Karpas-422 (cell line): Measurements from ENCODE around the gene NDUFA6. TPM values are rescaled to one million over a fixed set of nuclear protein-coding genes. Genes with fewer than 3 reads are reported as not detected.

ENCODE experiments used
- DNase-seq: peaks from one replicate; pipeline ENCODE4 v3.0.0-alpha.2; 2015
- H2AFZ ChIP-seq: fragments of 200-600 bp; sonication (generic); 2 replicates; pipeline ENCODE4 v1.6.1; 2014; ENCODE audit warnings: antibody characterized with exemption, low read length, mixed read lengths
- H3K27ac ChIP-seq: fragments of 200-600 bp; sonication (generic); 2 replicates; pipeline ENCODE4 v1.5.1; 2014; ENCODE audit warnings: mild to moderate bottlenecking, low read length, moderate library complexity
- H3K27me3 ChIP-seq: fragments of 200-600 bp; sonication (generic); 2 replicates; pipeline ENCODE4 v1.6.1; 2014; ENCODE audit warnings: low read length, mixed read lengths
- H3K36me3 ChIP-seq: fragments of 200-600 bp; sonication (generic); 2 replicates; pipeline ENCODE4 v1.6.1; 2014; ENCODE audit warnings: low read length, mixed read lengths; ENCODE audit not compliant: insufficient read depth
- H3K4me1 ChIP-seq: fragments of 200-600 bp; sonication (generic); 2 replicates; pipeline ENCODE4 v1.6.1; 2014; ENCODE audit warnings: mild to moderate bottlenecking, low read length, mixed read lengths
- H3K4me2 ChIP-seq: fragments of 200-600 bp; sonication (generic); 2 replicates; pipeline ENCODE4 v1.6.1; 2014; ENCODE audit warnings: low read length, low read depth, mild to moderate bottlenecking; ENCODE audit not compliant: poor library complexity, severe bottlenecking
- H3K4me3 ChIP-seq: fragments of 200-600 bp; sonication (generic); 2 replicates; pipeline ENCODE4 v1.5.1; 2014; ENCODE audit warnings: mild to moderate bottlenecking, antibody characterized with exemption, low read length, mixed read lengths
- H3K79me2 ChIP-seq: fragments of 200-600 bp; sonication (generic); 2 replicates; pipeline ENCODE4 v1.6.1; 2014; ENCODE audit warnings: mild to moderate bottlenecking, low read length, mixed read lengths
- H3K9ac ChIP-seq: fragments of 200-600 bp; sonication (generic); 2 replicates; pipeline ENCODE4 v1.6.0; 2014; ENCODE audit warnings: low read length
- H3K9me2 ChIP-seq: fragments of 200-600 bp; sonication (generic), shearing (Covaris generic); replicated peaks from 2 replicates; pipeline ENCODE4 v1.6.0; 2014; ENCODE audit warnings: mild to moderate bottlenecking, low read length, moderate library complexity; ENCODE audit not compliant: insufficient read depth
- H3K9me3 ChIP-seq: fragments of 300-700, 200-600 bp; sonication (generic); 2 replicates; pipeline ENCODE4 v1.6.1; 2014; ENCODE audit warnings: low read length, mixed read lengths
- H4K20me1 ChIP-seq: fragments of 200-600 bp; sonication (generic); 2 replicates; pipeline ENCODE4 v1.6.1; 2014; ENCODE audit warnings: mild to moderate bottlenecking, antibody characterized with exemption, low read length, low read depth; ENCODE audit not compliant: insufficient read depth
- total RNA-seq: library from RNA; depleted of rRNA; stranded (reverse); fragments of >200 nt; shearing (Covaris generic); gene quantifications from 2 replicates; pipeline ENCODE4 v1.2.3, GENCODE V29; 2014; ENCODE audit warnings: low replicate concordance

NDUFA6 gene
- total RNA-seq, 1 experiment from 2014 or later: 44.7 TPM

DNA sequence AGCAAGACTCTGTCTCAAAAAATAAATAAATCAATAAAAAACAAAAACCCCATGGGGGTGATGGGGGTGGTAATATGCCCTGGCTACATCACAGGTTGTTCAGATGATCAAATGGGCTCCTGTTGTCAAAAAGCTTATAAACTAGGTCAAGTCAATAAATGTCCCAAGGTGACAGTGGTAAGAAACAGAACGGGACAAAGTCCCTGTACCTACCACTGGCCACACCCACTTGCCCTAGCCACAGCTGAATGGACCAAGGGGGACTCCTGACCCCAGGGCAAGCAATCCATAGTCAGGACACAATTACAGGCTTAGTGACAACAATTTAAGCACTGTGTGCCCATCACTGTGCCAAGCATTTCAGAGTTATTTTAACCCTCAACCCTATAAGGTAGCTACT is 25.9 kb downstream of the NDUFA6 start:
- Histone ChIP-seq H3K27me3 (no peaks in the 10 kb centered on the region), H3K4me2 (no peak overlapping the region), H3K9me3 (no peaks in the 10 kb centered on the region), H3K4me1 (peaks cover 5% of the 10 kb centered on the region), H3K36me3 (peaks cover 18% of the 10 kb centered on the region; the same call in 1 of the 2 replicates), H2AFZ (no peak overlapping the region), H3K9me2 (no peaks in the 10 kb centered on the region), H3K79me2 (peaks cover 2% of the 10 kb centered on the region), H4K20me1 (no peaks in the 10 kb centered on the region), H3K4me3 (no peak overlapping the region), H3K9ac (no peak overlapping the region), H3K27ac (no peak overlapping the region)
- no peak for DNase-seq

DNA sequence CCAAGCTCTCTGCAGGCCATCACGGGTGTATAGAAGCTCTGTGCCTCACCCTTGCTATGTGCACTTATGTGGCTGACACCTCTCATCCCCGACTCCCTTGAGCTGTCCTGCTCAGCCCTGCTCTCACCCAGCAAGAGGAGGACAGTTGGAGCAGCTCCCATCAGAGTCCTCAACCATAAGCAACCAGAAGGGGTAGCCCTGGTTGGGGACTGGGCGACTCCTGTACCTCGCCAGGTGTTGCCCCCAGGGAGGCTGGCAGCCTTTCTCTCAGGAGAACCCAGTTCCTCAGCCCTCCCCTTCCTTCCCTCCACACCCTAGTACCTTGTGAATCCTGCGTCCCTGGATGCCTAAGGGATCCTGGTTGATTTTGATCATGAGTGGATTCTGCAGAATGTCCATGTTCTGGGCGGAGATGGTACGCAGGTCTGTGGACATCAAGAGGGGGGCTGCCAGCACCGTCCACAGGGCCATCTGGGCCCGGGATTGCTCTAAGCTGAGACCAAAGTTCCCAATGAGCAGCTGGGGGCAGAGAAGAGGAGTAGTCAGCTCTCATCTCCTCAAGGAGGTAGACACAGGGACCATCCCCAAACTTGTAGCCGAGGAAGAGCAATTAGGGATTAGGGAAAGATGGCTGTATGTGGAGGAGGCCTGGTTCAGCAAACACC is 27.9 kb downstream of the NDUFA6 start:
- no peaks in the 10 kb centered on the region for H3K9me2 ChIP-seq
- no peaks in the 10 kb centered on the region for H4K20me1 ChIP-seq
- DNase-seq: no peak
- H3K4me3 ChIP-seq: no peak overlapping the region
- H3K36me3 ChIP-seq: peaks cover 34% of the 10 kb centered on the region
- no peak overlapping the region for H2AFZ ChIP-seq
- no peaks in the 10 kb centered on the region for H3K79me2 ChIP-seq
- H3K27ac ChIP-seq: no peak overlapping the region
- H3K9me3 ChIP-seq: peaks cover 8% of the 10 kb centered on the region
- no peaks in the 10 kb centered on the region for H3K27me3 ChIP-seq
- peaks cover 3% of the 10 kb centered on the region; the same call in 1 of the 2 replicates for H3K4me1 ChIP-seq
- H3K4me2 ChIP-seq: no peak overlapping the region
- H3K9ac ChIP-seq: no peak overlapping the region

DNA sequence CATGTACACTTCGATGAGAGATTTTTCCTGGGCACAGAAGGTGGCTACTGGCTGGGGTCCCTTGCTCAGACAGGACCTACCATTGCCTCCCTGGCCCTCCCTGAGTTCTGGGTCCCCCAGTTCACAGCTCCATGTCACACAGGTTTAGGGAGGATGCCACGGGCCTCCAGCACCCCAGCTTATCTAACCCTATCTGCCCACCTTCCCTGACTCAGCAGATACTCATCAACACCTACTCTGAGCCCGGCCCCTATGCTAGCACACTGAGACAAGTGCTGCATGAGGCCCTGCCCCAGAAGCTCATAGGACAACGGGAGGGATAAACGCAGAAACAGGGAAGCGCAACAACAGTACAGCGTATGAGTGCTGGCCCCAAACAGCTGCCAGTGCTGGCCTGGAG is 29.5 kb downstream of the NDUFA6 start:
- H3K9me2 ChIP-seq: no peaks in the 10 kb centered on the region
- no peak overlapping the region for H2AFZ ChIP-seq
- H3K79me2 ChIP-seq: no peaks in the 10 kb centered on the region
- peaks cover 3% of the 10 kb centered on the region; the same call in 1 of the 2 replicates for H3K4me1 ChIP-seq
- H3K27me3 ChIP-seq: no peaks in the 10 kb centered on the region
- DNase-seq: no peak
- H3K4me2 ChIP-seq: no peak overlapping the region
- H3K36me3 ChIP-seq: peaks cover 37% of the 10 kb centered on the region
- H4K20me1 ChIP-seq: no peaks in the 10 kb centered on the region
- peaks cover 23% of the 10 kb centered on the region for H3K9me3 ChIP-seq
- no peak overlapping the region for H3K4me3 ChIP-seq
- H3K27ac ChIP-seq: no peak overlapping the region
- no peak overlapping the region for H3K9ac ChIP-seq

DNA sequence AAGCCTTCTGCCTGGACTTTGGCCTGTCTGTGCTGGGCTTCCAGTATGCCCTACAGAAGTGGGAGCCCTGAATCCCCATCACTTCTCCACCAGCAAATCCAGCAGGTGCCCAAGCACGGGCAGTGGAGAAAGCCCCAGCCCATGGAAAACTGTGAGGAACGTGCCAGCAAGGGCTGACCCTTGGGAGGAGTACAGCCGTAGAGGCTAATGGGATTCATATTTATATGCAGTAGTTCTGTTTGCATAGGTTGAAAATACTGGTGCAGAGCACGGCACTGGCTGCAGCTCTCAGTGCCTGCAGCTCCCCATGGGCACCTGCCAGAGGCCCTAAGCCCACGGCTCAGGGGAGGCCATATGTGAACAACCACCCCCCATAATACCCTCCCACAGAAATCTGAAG is 30.1 kb downstream of the NDUFA6 start:
- Histone ChIP-seq H3K9me3 (peaks cover 26% of the 10 kb centered on the region), H3K27me3 (no peaks in the 10 kb centered on the region), H3K36me3 (peaks cover 37% of the 10 kb centered on the region), H3K27ac (no peak overlapping the region), H3K4me3 (no peak overlapping the region), H3K9me2 (no peaks in the 10 kb centered on the region), H3K4me2 (no peak overlapping the region), H2AFZ (no peak overlapping the region), H3K9ac (no peak overlapping the region), H3K4me1 (peaks cover under 1% of the 10 kb centered on the region; the same call in 1 of the 2 replicates), H3K79me2 (no peaks in the 10 kb centered on the region), H4K20me1 (no peaks in the 10 kb centered on the region)
- no peak for DNase-seq

DNA sequence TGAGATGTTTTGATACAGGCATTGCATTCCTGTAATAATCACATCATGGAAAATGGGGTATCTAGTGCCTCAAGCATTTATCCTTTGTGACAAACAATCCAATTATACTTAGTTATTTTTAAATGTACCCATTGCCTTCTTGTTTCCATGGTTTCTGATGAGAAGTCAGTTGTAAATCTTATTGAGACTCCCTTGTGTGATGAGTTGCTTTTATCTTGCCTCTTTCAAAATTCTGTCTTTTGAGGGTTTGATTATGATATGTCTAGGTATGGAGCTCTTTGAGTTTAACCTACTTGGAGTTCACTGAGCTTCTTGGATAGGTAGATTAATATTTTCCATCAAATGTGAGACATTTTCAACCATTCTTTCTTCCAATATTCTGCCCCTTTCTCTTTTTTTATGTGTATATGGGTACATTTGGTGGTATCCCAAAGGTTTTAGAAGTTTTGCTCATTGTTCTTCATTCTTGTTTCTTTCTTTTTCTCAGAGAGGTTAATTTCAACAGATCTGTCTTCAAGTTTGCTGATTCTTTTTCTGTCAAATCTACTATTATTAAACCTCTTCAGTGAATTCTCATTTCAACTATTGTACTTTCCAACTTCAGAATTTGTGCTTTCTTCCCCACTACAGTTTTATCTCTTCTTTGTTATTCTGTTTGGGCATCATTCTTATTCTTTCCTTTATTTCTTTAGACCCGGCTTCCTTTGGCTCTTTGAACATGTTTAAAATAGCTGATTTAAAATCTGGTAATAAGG is 33.6 kb downstream of the NDUFA6 start:
- H3K9me3 ChIP-seq: peaks cover 26% of the 10 kb centered on the region
- H4K20me1 ChIP-seq: no peaks in the 10 kb centered on the region
- no peak overlapping the region for H3K27ac ChIP-seq
- no peak overlapping the region for H3K4me3 ChIP-seq
- no peaks in the 10 kb centered on the region for H3K9me2 ChIP-seq
- H2AFZ ChIP-seq: no peak overlapping the region
- no peak overlapping the region for H3K9ac ChIP-seq
- DNase-seq: no peak
- H3K36me3 ChIP-seq: peaks cover 37% of the 10 kb centered on the region
- H3K4me2 ChIP-seq: no peak overlapping the region
- no peaks in the 10 kb centered on the region for H3K27me3 ChIP-seq
- H3K4me1 ChIP-seq: 0 out of 2 replicates have a peak, but pooled peaks cover 3% of the 10 kb centered on the region
- H3K79me2 ChIP-seq: no peaks in the 10 kb centered on the region

DNA sequence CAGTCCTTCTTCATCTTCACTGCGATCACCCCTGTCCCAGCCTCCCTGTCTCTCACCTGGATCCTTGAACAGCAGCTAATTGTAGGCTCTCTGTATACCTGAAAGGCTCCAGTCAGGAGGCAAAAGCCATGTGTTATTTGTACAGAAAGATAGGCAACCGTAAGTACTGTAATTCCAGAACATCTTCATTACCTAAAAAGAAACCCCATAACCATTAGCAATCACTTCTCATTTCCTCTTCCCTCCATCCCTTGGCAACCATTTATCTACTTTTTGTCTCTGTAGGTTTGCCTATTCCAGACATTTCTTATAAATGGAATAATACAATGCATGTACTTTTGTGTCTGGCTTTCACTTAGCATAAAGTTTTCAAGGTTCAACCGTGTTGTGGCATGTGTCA is 37.8 kb downstream of the NDUFA6 start:
- no peaks in the 10 kb centered on the region for H3K79me2 ChIP-seq
- DNase-seq: no peak
- peaks cover 17% of the 10 kb centered on the region for H3K9me3 ChIP-seq
- H3K27ac ChIP-seq: no peak overlapping the region
- H3K27me3 ChIP-seq: no peaks in the 10 kb centered on the region
- H4K20me1 ChIP-seq: no peaks in the 10 kb centered on the region
- 0 out of 2 replicates have a peak, but pooled peaks cover 3% of the 10 kb centered on the region for H3K4me1 ChIP-seq
- H2AFZ ChIP-seq: no peak overlapping the region
- H3K9me2 ChIP-seq: no peaks in the 10 kb centered on the region
- no peak overlapping the region for H3K9ac ChIP-seq
- no peak overlapping the region for H3K4me2 ChIP-seq
- H3K4me3 ChIP-seq: no peak overlapping the region
- peaks cover 3% of the 10 kb centered on the region; the same call in 1 of the 2 replicates for H3K36me3 ChIP-seq

DNA sequence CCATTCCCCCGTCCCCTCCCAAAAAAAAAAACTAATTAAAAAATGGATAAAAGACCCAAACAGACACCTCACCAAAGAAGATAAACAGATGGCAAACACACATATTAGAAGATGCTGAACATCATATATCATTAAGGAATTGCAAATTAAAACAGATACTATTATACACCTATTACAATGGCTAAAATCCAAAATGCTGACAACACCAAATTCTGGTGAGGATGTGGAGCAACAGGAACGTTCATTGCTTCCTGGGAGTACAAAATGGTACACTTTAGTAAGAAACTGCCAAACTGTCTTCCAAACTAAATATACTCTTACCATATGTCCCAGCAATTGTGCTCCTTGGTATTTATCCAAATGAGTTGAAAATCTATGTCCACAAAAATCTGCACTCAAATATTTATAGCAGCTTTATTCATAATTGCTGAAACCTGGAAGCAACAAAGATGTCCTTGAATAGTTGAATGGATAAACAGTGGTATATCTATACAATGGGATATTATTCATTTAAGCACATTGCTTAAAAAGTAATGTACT is 39.9 kb downstream of the NDUFA6 start:
- Histone ChIP-seq H3K4me3 (no peak overlapping the region), H4K20me1 (no peaks in the 10 kb centered on the region), H3K9me3 (peaks cover 1% of the 10 kb centered on the region), H3K4me2 (no peak overlapping the region), H3K9ac (no peak overlapping the region), H2AFZ (no peak overlapping the region), H3K4me1 (0 out of 2 replicates have a peak, but pooled peaks cover 3% of the 10 kb centered on the region), H3K27ac (no peak overlapping the region), H3K79me2 (no peaks in the 10 kb centered on the region), H3K36me3 (no peaks in the 10 kb centered on the region), H3K9me2 (no peaks in the 10 kb centered on the region), H3K27me3 (no peaks in the 10 kb centered on the region)
- DNase-seq: no peak

DNA sequence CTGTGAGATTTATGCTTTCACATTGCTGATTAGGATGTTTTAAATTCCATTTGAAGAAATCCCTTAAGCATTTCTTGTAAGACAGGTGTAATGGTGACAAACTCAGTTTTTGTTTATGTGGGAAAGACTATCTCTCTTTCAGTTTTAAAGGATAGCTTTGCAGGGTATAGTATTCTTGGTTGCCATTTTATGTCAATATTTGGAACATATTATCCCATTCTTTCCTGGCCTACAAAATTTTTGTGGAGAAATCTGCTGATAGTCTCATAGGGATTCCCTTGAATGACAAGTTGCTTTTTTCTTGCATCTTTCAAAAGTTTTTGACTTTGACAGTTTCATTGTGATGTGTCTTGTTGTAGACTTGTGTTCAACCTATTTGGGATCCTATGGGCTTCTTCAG is 48.8 kb downstream of the NDUFA6 start:
- no peak overlapping the region for H3K4me2 ChIP-seq
- no peak overlapping the region for H3K9ac ChIP-seq
- no peaks in the 10 kb centered on the region for H3K27me3 ChIP-seq
- H3K4me1 ChIP-seq: no peaks in the 10 kb centered on the region
- no peaks in the 10 kb centered on the region; the same call in 1 of the 2 replicates for H3K36me3 ChIP-seq
- H2AFZ ChIP-seq: no peak overlapping the region
- no peak for DNase-seq
- peaks cover 11% of the 10 kb centered on the region for H3K9me3 ChIP-seq
- no peaks in the 10 kb centered on the region for H4K20me1 ChIP-seq
- H3K4me3 ChIP-seq: no peak overlapping the region
- H3K9me2 ChIP-seq: no peaks in the 10 kb centered on the region; the same call in 1 of the 2 replicates
- H3K79me2 ChIP-seq: no peaks in the 10 kb centered on the region
- no peak overlapping the region for H3K27ac ChIP-seq
